Measurements from ENCODE around the gene GPR176.
"Not testable (repeated sequence)": the region's sequence is repeated elsewhere in the genome, so short reads cannot be mapped to it uniquely, and the experiment has no call there.

The GPR176 gene

GRCh38 chr15:39904115-39904514, 16.0 kb downstream of the GPR176 start:
- TF ChIP-seq, protein P1, sequence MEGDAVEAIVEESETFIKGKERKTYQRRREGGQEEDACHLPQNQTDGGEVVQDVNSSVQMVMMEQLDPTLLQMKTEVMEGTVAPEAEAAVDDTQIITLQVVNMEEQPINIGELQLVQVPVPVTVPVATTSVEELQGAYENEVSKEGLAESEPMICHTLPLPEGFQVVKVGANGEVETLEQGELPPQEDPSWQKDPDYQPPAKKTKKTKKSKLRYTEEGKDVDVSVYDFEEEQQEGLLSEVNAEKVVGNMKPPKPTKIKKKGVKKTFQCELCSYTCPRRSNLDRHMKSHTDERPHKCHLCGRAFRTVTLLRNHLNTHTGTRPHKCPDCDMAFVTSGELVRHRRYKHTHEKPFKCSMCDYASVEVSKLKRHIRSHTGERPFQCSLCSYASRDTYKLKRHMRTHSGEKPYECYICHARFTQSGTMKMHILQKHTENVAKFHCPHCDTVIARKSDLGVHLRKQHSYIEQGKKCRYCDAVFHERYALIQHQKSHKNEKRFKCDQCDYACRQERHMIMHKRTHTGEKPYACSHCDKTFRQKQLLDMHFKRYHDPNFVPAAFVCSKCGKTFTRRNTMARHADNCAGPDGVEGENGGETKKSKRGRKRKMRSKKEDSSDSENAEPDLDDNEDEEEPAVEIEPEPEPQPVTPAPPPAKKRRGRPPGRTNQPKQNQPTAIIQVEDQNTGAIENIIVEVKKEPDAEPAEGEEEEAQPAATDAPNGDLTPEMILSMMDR (IDR thresholded peaks at IDR 0.05; ENCODE audit: control insufficient read depth, insufficient read depth, low read depth, low read length, missing control alignments) = no peak
- DNase-seq (ENCODE audit: low read depth) = no peak
- no peak overlapping the region for H3K4me3 ChIP-seq (ENCODE audit: control insufficient read depth, low read depth, low read length)

DNA sequence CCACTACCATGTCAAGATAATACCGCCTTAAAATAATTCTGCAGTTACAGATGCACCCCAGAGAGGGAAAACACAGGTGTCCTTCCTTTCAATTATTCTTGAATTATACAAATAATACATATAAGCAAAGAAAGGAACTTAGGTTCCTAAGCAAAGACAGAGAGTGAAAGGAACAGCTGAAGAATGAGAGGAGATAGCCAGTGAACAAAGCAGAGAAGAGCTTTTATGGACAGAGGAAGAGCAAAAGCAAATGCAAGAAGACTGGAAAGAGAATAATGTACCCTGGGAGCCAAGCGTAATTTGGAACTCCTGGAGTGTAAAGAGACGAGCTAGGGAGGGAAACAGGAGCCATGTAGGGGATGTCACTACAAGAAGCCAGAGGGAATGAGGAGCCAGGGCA, 21.7 kb downstream of the GPR176 start:
- TF ChIP-seq, protein P1 (IDR thresholded peaks at IDR 0.05; ENCODE audit: control insufficient read depth, insufficient read depth, low read depth, low read length, missing control alignments) = no peak
- no peak for DNase-seq (ENCODE audit: low read depth)
- H3K4me3 ChIP-seq (ENCODE audit: control insufficient read depth, low read depth, low read length) = no peak overlapping the region

DNA sequence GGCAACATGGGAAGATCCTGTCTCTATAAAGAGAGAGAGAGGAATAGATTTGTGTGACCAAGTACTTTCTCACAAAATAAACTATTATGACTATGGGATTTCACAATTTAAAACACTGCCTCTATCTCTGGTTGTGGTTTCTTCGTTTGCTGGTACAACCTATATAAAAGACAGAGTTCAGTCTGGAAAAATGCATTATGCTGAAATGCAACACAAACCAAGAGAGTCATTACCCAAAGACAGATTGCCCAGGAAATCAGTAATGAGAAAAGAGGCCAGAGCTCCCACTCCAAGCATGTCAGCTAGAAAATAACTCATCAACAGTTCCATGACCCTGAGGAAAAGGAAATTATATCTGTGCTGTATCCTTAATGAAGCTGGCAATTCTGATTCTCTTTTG, 23.2 kb downstream of the GPR176 start:
- no peak overlapping the region for H3K4me3 ChIP-seq (ENCODE audit: control insufficient read depth, low read depth, low read length)
- TF ChIP-seq, protein P1 (IDR thresholded peaks at IDR 0.05; ENCODE audit: control insufficient read depth, insufficient read depth, low read depth, low read length, missing control alignments) = no peak
- DNase-seq (ENCODE audit: low read depth) = peak; percentile 75

DNA sequence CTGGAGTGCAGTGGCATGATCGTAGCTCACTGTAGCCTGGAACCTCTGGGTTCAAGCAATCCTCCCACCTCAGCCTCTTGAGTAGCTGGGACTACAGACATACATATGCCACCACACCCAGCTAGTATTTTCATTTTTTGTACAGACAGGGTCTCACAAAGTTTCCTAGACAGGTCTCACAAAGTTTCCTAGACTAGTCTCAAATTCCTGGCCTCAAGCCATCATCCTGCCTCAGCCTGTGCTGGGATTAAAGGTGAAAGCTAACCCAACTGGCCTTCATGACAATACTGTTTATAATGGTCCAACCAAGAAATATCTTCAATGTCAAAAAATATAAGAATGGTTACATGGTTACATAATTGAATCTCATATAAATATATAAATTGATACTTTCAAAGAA, 24.0 kb downstream of the GPR176 start:
- TF ChIP-seq, protein P1 (IDR thresholded peaks at IDR 0.05; ENCODE audit: control insufficient read depth, insufficient read depth, low read depth, low read length, missing control alignments) = no peak
- H3K4me3 ChIP-seq (ENCODE audit: control insufficient read depth, low read depth, low read length) = no peak overlapping the region
- no peak for DNase-seq (ENCODE audit: low read depth)

DNA sequence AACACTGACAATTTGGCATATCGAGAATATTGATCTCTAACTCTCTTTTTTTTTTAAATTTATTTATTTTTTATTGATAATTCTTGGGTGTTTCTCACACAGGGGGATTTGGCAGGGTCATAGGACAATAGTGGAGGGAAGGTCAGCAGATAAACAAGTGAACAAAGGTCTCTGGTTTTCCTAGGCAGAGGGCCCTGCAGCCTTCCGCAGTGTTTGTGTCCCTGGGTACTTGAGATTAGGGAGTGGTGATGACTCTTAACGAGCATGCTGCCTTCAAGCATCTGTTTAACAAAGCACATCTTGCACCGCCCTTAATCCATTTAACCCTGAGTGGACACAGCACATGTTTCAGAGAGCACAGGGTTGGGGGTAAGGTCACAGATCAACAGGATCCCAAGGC, 27.0 kb downstream of the GPR176 start:
- DNase-seq (ENCODE audit: low read depth); H3K4me3 ChIP-seq (ENCODE audit: control insufficient read depth, low read depth, low read length): not testable (repeated sequence)

GRCh38 chr15:39892418-39892817, 27.6 kb downstream of the GPR176 start:
- H3K4me3 ChIP-seq (ENCODE audit: control insufficient read depth, low read depth, low read length) = no peak overlapping the region
- TF ChIP-seq, protein P1 (IDR thresholded peaks at IDR 0.05; ENCODE audit: control insufficient read depth, insufficient read depth, low read depth, low read length, missing control alignments) = no peak
- no peak for DNase-seq (ENCODE audit: low read depth)

- no peak for DNase-seq (ENCODE audit: low read depth)
- TF ChIP-seq, protein P1 (IDR thresholded peaks at IDR 0.05; ENCODE audit: control insufficient read depth, insufficient read depth, low read depth, low read length, missing control alignments) = no peak
- no peak overlapping the region for H3K4me3 ChIP-seq (ENCODE audit: control insufficient read depth, low read depth, low read length)
Measured at GRCh38 chr15:39890621-39891020, 29.4 kb downstream of the GPR176 start.

Data from AG09309 (cell line).